SHP77 treated with DMSO at 0.1 percent for 48 hours (cell line): ENCODE data around the gene OPA3.
A peak's percentile ranks its signal among the peaks of the same experiment; 100 is the strongest.

Experiments used
- DNase-seq: peaks from one replicate; lab custom pipeline; 2025; lab: John Stamatoyannopoulos, UW

Gene OPA3

GRCh38 chr19:45501730-45502014 lies 82.9 kb downstream of the OPA3 start:
- no peak for DNase-seq

- DNase-seq, result no peak
Observed at GRCh38 chr19:45500918-45501729, 83.5 kb downstream of the OPA3 start.

- no peak for DNase-seq
Observed at GRCh38 chr19:45499196-45500180, 85.1 kb downstream of the OPA3 start.

GRCh38 chr19:45498411-45499195 lies 86.0 kb downstream of the OPA3 start, which contains the start of gene PPM1N:
PPM1N (plus strand) TSS chr19:45498443; CDS start chr19:45498473, 30 bp downstream.
- no peak for DNase-seq

GRCh38 chr19:45497791-45498190 lies 86.8 kb downstream of the OPA3 start:
- no peak for DNase-seq

GRCh38 chr19:45496349-45496953 lies 88.2 kb downstream of the OPA3 start:
- DNase-seq, result no peak

- no peak for DNase-seq
Observed at GRCh38 chr19:45495178-45495577, 89.4 kb downstream of the OPA3 start.

GRCh38 chr19:45494261-45494916 lies 90.2 kb downstream of the OPA3 start:
- DNase-seq, result no peak

GRCh38 chr19:45492627-45493470 lies 91.8 kb downstream of the OPA3 start:
- DNase-seq, result no peak

GRCh38 chr19:45492137-45492626 lies 92.4 kb downstream of the OPA3 start:
- DNase-seq, result no peak

GRCh38 chr19:45489216-45489855 lies 95.3 kb downstream of the OPA3 start:
- no peak for DNase-seq

- DNase-seq, result no peak
Observed at GRCh38 chr19:45488708-45489107, 95.9 kb downstream of the OPA3 start.

- peak; percentile 86 for DNase-seq
Observed at GRCh38 chr19:45485305-45486077, 99.1 kb downstream of the OPA3 start.

GRCh38 chr19:45484273-45484945 lies 100.2 kb downstream of the OPA3 start:
- DNase-seq, result no peak

- DNase-seq, result no peak
Observed at GRCh38 chr19:45483033-45483432, 101.6 kb downstream of the OPA3 start.

GRCh38 chr19:45478454-45479238 lies 106.0 kb downstream of the OPA3 start:
- peak; percentile 91 for DNase-seq

- DNase-seq, result no peak
Observed at GRCh38 chr19:45477713-45478453, 106.7 kb downstream of the OPA3 start.
